Spleen (tissue), 11 donors: Measurements from ENCODE around the gene TCEANC2. TPM values are rescaled to one million over a fixed set of nuclear protein-coding genes. Genes with fewer than 3 reads are reported as not detected.
A peak's percentile ranks its signal among the peaks of the same experiment; 100 is the strongest.

Source experiments
- DNase-seq: peaks from one replicate; pipeline ENCODE4 v3.0.0-alpha.2; 2020
- H3K27ac ChIP-seq, 8 donors: fragments of 200-600 bp; sonication (generic) in 7 of 8; 1 replicate in 4 of 8; 2 replicates in 4 of 8; pipeline versions ENCODE4 v1.5.0 to v1.8.0; 2016 to 2021; ENCODE audit warnings: inconsistent platforms in 4 of 8, mild to moderate bottlenecking in 4 of 8, moderate library complexity in 1 of 8
- H3K27me3 ChIP-seq, 7 donors: fragments of 200-600 bp; sonication (generic) in 6 of 7; replicated peaks in 1 of 7; 1 replicate in 4 of 7; 2 replicates in 3 of 7; pipeline versions ENCODE4 v1.5.0 to v1.8.0; 2016 to 2021; ENCODE audit warnings: inconsistent platforms in 3 of 7, mild to moderate bottlenecking in 1 of 7
- H3K36me3 ChIP-seq, 6 donors: fragments of 200-600 bp; sonication (generic) in 5 of 6; 1 replicate in 4 of 6; 2 replicates in 2 of 6; pipeline versions ENCODE4 v1.5.0 to v1.8.0; 2016 to 2021; ENCODE audit warnings: inconsistent platforms in 2 of 6
- H3K4me1 ChIP-seq, 6 donors: fragments of 200-600 bp; sonication (generic) in 5 of 6; 1 replicate in 3 of 6; 2 replicates in 3 of 6; pipeline versions ENCODE4 v1.5.0 to v1.8.0; 2016 to 2021; ENCODE audit warnings: inconsistent platforms in 3 of 6
- H3K4me3 ChIP-seq, 8 donors: fragments of 200-600 bp; sonication (generic) in 7 of 8; 1 replicate in 4 of 8; 2 replicates in 4 of 8; pipeline versions ENCODE4 v1.5.0 to v1.8.0; 2016 to 2021; ENCODE audit warnings: inconsistent platforms in 4 of 8, mild to moderate bottlenecking in 4 of 8, moderate library complexity in 2 of 8
- H3K9me3 ChIP-seq, 8 donors: fragments of 200-600 bp; sonication (generic) in 7 of 8; 1 replicate in 4 of 8; 2 replicates in 4 of 8; pipeline versions ENCODE4 v1.5.0 to v1.8.0; 2016 to 2021; ENCODE audit warnings: inconsistent platforms in 4 of 8
- CTCF ChIP-seq, 11 experiments: fragments of 200-600 bp in 7 of 11; fragments of 450-650 bp in 4 of 11; sonication (generic) in 4 of 11; IDR thresholded peaks in 8 of 11; conservative IDR thresholded peaks in 3 of 11; 1 replicate in 7 of 11; 2 replicates in 4 of 11; pipeline versions ENCODE4 v1.4.0 to v1.8.0; 2016 to 2021; ENCODE audit warnings: antibody characterized with exemption in 11 of 11, inconsistent platforms in 4 of 11, mild to moderate bottlenecking in 1 of 11
- POLR2A ChIP-seq, 3 donors: fragments of 450-650 bp; IDR thresholded peaks; one replicate each; pipeline ENCODE4 v1.5.1; 2017; ENCODE audit warnings: antibody characterized with exemption in 3 of 3, mild to moderate bottlenecking in 1 of 3
- POLR2AphosphoS5 ChIP-seq, 3 donors: sonication (generic); formaldehyde crosslinking; IDR thresholded peaks; one replicate each; pipeline ENCODE4 v1.5.1; 2017; ENCODE audit warnings: antibody characterized with exemption in 3 of 3
- WGBS, 5 donors: extraction: QIAGEN DNeasy Blood & Tissue Kit in 3 of 5; methylation state at CpG; one replicate each; pipeline versions ENCODE4 v1.1.5 to v1.1.7; 2013 to 2018; 5-methylcytosine and 5-hydroxymethylcytosine counted together
- intact Hi-C: fragments of 100-400 bp; cut with DNase I; formaldehyde crosslinking; loops from one replicate; pipeline ENCODE4 v1.15.0; 2023; ENCODE audit warnings: low total_unique reads
- polyA plus RNA-seq, 3 donors: library from polyadenylated mRNA; stranded (reverse); fragments of 200-250 nt; gene quantifications; one replicate each; pipeline ENCODE4 v1.2.1, GENCODE V29; 2013
- total RNA-seq, 7 donors: library from RNA; depleted of rRNA in 3 of 7; stranded (reverse); fragments of >200 nt in 3 of 7; fragmentation: NEBNext Ultra II Directional in 4 of 7; extraction: Animal tissue kit (Norgen Biotek cat#: 25700) in 4 of 7; gene quantifications; one replicate each; pipeline versions ENCODE4 v1.1.0 to v1.2.1, GENCODE V29; 2016 to 2021
- donor health status: healthy with polysubstance abuse.
- donor health status: DM: no; HTN: no; CAD: no; lungs with moderate emphysema.
- donor health status: DM: no; HTN: no; CAD: no.
- donor health status: Bipolar disorder and iron deficiency.
- donor health status: healthy.
- donor health status: DM: no; HTN: no; CAD: no.
- donor health status: DM: yes; HTN: yes; CAD: no.

The TCEANC2 gene
- total and polyA plus RNA-seq, 10 donors, result 1.9 to 12.7 (median 6.4) TPM

DNA sequence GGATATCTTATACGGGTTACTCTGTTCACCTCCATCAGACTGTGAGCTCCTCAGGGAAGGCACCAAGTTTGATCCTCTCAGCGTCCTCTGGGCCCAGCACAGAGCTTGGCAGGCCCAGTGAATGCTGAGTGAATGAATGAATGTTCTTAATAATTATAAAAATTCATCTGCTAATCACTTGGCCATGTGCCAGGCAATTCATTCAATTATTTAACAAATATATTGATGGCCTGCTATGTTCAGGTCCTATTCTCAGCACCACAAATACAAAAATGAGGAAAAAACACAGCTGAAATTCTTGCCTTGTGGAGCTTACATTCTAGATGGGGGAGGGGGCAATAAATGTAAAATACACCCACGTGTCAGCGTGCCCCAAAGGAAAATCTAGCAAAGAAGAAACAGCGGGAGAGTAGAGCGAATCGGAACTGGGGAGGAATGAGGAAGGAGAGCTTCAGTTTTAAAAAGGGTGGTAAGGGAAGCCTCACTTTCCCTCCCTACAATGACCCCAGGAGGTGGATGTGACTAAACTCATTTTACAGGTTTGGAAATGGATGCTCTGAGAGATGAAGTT, 83.6 kb downstream of the TCEANC2 start:
- Histone ChIP-seq H3K27ac (peak overlapping the region in 3 of 8 donors; percentile 10 to 63 (median 41)), H3K4me1 (peaks cover 0 to 28% (median 6%) of the 10 kb centered on the region in 6 donors), H3K9me3 (peaks cover 0 to 4% (median 0%) of the 10 kb centered on the region in 8 donors), H3K36me3 (no peaks in the 10 kb centered on the region), H3K4me3 (no peak overlapping the region), H3K27me3 (no peaks in the 10 kb centered on the region)
- no peak for TF ChIP-seq CTCF (IDR thresholded peaks at IDR 0.05 in 8 of 11, conservative IDR thresholded peaks at IDR 0.05 in 3 of 11)
- no peak for TF ChIP-seq POLR2AphosphoS5 (IDR thresholded peaks at IDR 0.05)
- TF ChIP-seq POLR2A (IDR thresholded peaks at IDR 0.05), result no peak
- no peak for DNase-seq
- intact Hi-C loops, result no loop called here
- 58 to 83% (median 79%) methylated on average over 7 of the region's 7 CpGs for WGBS, 5 donors

GRCh38 chr1:54137534-54138061, 84.2 kb downstream of the TCEANC2 start:
- no peaks in the 10 kb centered on the region for H3K27me3 ChIP-seq
- intact Hi-C loops, result no loop called here
- peaks cover 0 to 28% (median 6%) of the 10 kb centered on the region in 6 donors for H3K4me1 ChIP-seq
- H3K9me3 ChIP-seq, result peaks cover 0 to 4% (median 0%) of the 10 kb centered on the region in 8 donors
- 22 to 43% (median 35%) methylated on average over 9 to 10 of the region's 10 CpGs for WGBS, 5 donors
- peak overlapping the region in 6 of 8 donors; percentile 39 to 65 (median 60) for H3K27ac ChIP-seq
- no peak for DNase-seq
- no peak overlapping the region for H3K4me3 ChIP-seq
- H3K36me3 ChIP-seq, result no peaks in the 10 kb centered on the region
- no peak for TF ChIP-seq POLR2A (IDR thresholded peaks at IDR 0.05)
- TF ChIP-seq POLR2AphosphoS5 (IDR thresholded peaks at IDR 0.05), result peak in 2 of 3 donors; percentile 16 to 61
- no peak for TF ChIP-seq CTCF (IDR thresholded peaks at IDR 0.05 in 8 of 11, conservative IDR thresholded peaks at IDR 0.05 in 3 of 11)

DNA sequence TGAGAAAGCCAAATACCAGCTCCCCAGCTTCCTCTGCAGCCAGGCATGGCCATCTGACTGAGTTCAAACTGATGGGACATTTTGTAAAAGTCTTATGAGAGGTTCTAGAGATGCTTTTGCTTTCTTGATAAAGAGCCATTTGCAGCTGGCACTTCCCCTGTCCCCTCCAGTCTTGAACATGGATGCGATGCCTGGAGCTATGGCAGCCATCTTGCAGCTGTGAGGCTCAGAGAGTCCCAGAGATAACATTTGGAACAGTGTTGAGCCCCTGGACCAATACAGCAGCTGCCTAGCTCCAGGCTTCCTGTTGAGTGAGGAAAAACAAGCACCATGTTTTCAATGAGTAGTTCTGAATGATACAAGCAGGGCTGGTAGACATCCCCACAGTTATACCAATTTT, 85.6 kb downstream of the TCEANC2 start:
- TF ChIP-seq POLR2A (IDR thresholded peaks at IDR 0.05), result no peak
- TF ChIP-seq CTCF (IDR thresholded peaks at IDR 0.05 in 8 of 11, conservative IDR thresholded peaks at IDR 0.05 in 3 of 11), result no peak
- no peak for TF ChIP-seq POLR2AphosphoS5 (IDR thresholded peaks at IDR 0.05)
- H3K27me3 ChIP-seq, result no peaks in the 10 kb centered on the region
- 94 to 100% (median 97%) methylated on average over 1 of the region's 1 CpG for WGBS, 5 donors
- peaks cover 0 to 28% (median 6%) of the 10 kb centered on the region in 6 donors for H3K4me1 ChIP-seq
- intact Hi-C loops, result no loop called here
- no peak overlapping the region for H3K4me3 ChIP-seq
- H3K36me3 ChIP-seq, result no peaks in the 10 kb centered on the region
- H3K27ac ChIP-seq, result no peak overlapping the region
- H3K9me3 ChIP-seq, result peaks cover 0 to 4% (median 0%) of the 10 kb centered on the region in 8 donors
- no peak for DNase-seq

DNA sequence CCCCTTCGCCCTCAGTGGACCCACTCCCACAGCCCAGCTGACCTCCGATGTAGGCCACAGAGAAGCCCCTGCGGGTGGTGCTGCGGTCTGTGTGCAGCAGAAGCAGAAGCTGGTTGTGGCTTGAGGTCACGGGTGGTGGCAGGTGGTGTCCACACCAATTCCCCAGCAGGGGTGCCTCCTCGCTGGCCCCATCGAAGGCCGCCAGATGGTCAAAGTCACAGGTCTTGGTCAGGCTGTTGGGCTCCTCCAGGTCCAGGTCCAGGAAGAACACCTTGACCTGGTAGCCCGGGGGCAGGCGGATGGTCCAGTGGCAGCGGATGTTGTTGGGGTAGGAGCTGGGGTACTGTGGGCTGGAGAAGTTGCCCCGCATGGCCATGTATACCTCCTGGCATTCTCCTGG, 86.3 kb downstream of the TCEANC2 start:
- 93 to 96% (median 95%) methylated on average over 11 to 12 of the region's 12 CpGs for WGBS, 5 donors
- H3K36me3 ChIP-seq, result no peaks in the 10 kb centered on the region
- H3K9me3 ChIP-seq, result peaks cover 0 to 4% (median 0%) of the 10 kb centered on the region in 8 donors
- TF ChIP-seq POLR2A (IDR thresholded peaks at IDR 0.05) (no peak), CTCF (IDR thresholded peaks at IDR 0.05 in 8 of 11, conservative IDR thresholded peaks at IDR 0.05 in 3 of 11) (no peak), POLR2AphosphoS5 (IDR thresholded peaks at IDR 0.05) (no peak)
- H3K27me3 ChIP-seq, result no peaks in the 10 kb centered on the region
- no peak overlapping the region for H3K27ac ChIP-seq
- H3K4me3 ChIP-seq, result no peak overlapping the region
- DNase-seq, result no peak
- intact Hi-C loops, result no loop called here
- peaks cover 0 to 28% (median 6%) of the 10 kb centered on the region in 6 donors for H3K4me1 ChIP-seq
